ENCODE measurements around the gene NLRC5.
A peak's percentile ranks its signal among the peaks of the same experiment; 100 is the strongest.

NLRC5 gene

GRCh38 chr16:57036945-57037344, 47.6 kb downstream of the NLRC5 start:
- intact Hi-C loops (cut with DNase I), result no loop called here
- peak in 2 of 10 donors; percentile 67 to 75 for DNase-seq

GRCh38 chr16:57038166-57038565, 48.8 kb downstream of the NLRC5 start:
- intact Hi-C loops (cut with DNase I), result no loop called here

GRCh38 chr16:57039148-57039812, 49.9 kb downstream of the NLRC5 start:
- intact Hi-C loops (cut with DNase I), result no loop called here
- DNase-seq, result no peak

More at GRCh38 chr16:57038166-57038565, 48.8 kb downstream of the NLRC5 start:
- peak in 1 of 10 donors; percentile 10 for DNase-seq

- intact Hi-C loops (cut with DNase I), result loop anchor here (10.0 kb wide), 1 partner anchor 177 kb away; the partner anchor contains the start of gene SLC12A3
- peak in 1 of 10 donors; percentile 22 for DNase-seq
Measured at GRCh38 chr16:57041182-57042156, 52.1 kb downstream of the NLRC5 start.

GRCh38 chr16:57042157-57043111, 53.1 kb downstream of the NLRC5 start:
- DNase-seq, result peak in 1 of 10 donors; percentile 19
- intact Hi-C loops (cut with DNase I), result loop anchor here (10.0 kb wide), 1 partner anchor 178 kb away; the partner anchor contains the start of gene SLC12A3

DNA sequence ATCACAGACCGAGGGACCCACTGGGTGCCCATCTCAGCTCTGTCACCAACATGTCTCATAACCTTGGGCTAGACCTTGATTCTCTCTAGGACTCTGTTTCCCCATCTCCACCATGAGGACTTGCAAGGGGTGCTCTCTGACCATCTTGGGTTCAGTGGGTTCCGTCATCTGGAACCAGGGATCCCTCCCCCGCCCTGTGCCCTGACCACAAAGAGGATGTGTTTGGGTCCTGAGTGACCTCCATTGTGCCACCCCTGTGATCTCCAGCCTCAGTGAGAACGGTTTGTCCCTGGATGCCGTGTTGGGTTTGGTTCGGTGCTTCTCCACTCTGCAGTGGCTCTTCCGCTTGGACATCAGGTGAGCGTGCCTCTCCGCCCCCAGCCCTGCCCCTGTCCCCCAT, 53.9 kb downstream of the NLRC5 start:
- peak in 1 of 10 donors; percentile 22 for DNase-seq
- intact Hi-C loops (cut with DNase I), result loop anchor here (10.0 kb wide), 1 partner anchor 178 kb away; the partner anchor contains the start of gene SLC12A3

- intact Hi-C loops (cut with DNase I), result loop anchor here (10.0 kb wide), 1 partner anchor 180 kb away; the partner anchor contains the start of gene SLC12A3
- DNase-seq, result no peak
Measured at GRCh38 chr16:57044931-57045693, 55.8 kb downstream of the NLRC5 start.

DNA sequence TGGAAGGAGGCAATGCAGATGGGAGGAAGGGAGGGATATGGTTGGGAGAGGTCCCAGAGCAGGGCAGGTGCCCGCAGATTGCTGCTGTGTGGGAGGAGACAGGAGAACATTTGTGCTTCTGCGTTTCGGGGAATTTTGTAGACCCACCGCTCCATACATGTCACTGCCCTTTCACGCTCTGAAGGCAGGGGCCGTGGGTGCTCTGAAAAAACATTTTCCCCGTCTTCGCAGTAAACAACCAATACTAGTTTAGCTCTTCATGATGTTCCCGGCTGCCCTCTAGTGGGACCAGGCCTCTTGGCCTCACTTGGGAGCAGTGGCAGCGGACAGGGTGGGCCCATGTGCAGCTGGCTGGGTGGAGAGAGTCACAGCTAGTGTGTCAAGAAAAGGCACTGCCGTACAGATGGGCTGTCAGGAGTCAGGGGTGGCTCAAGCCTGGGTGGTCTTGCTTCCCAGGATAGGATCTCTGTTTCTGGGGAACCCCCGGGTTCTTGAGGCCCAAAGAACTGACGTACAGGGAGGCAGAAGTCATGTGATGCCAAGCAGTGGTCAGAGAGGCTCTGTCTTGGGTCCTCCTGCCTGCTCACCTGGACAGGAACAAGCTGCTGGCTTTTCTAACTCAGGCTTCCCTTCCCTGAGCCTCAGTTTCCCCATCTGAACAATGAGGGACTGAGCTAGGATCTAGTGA, 56.5 kb downstream of the NLRC5 start:
- intact Hi-C loops (cut with DNase I), result loop anchor here (10.0 kb wide), 1 partner anchor 181 kb away; the partner anchor contains the start of gene SLC12A3
- DNase-seq, result peak; percentile 27 to 94 (median 71)

DNA sequence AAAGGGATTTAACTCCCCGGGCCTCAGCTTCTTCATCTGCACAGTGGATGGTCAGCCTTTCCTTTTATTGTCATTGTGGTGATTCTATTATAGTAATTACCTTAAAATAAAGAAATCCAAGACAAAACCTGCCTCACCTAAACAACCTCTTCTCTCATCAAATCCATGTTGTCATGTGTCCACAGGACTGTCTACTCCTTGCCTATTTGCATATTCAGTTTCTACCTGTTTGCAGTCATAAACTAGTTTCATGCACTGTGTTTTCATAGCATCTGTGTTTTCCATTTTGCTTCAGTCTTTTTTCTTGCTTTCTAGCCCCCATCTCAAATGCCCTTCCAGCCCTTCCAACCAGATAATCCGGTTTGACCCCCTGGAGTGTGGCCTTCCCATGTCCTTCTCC, 58.7 kb downstream of the NLRC5 start:
- DNase-seq, result no peak
- intact Hi-C loops (cut with DNase I), result loop anchor here (10.0 kb wide), 1 partner anchor 183 kb away; the partner anchor contains the start of gene SLC12A3

DNA sequence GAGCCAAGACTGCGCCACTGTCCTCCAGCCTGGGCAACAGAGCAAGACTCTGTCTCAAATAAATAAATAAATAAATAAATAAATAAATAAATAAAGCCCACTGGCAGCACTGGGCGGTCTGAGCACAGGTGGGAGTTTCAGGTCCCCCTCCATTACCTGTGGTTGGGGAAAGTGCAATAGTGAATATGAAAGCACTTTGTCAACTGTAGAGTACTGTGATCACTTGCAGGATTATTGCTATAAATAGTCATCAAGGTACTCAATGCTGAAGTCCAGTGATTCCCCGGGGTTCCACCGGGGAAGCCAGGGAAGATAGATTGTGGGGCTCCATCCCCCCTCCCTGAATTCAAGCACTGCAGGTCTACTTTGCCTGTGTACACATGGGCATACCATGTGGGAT, 60.3 kb downstream of the NLRC5 start:
- peak in 1 of 10 donors; percentile 37 for DNase-seq
- intact Hi-C loops (cut with DNase I), result loop anchor here (10.0 kb wide), 1 partner anchor 185 kb away; the partner anchor contains the start of gene SLC12A3

DNA sequence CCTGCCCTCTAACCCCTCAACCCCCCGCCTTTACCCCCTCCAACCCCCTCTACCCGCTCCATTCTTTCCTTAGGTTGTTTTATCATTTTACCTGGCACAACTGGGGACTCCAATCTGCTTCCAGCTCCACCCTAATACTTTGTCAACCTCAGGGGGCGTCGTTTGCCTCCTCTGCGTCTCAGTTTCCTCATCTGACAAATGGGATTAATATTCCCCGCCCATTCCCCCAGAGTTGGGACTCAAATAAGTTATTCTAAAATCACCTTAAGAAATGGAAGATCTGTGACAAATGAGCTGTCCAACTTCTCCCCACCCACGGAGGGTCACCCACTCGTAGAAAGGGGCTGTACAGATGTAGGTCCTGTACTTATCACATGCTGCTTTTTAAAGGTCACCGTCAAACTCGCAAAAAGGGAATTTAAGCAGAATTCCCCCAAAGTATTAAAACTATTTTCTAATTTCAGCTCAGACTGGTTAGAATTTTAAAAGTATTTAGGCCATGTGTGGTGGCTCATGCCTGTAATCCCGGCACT, 62.4 kb downstream of the NLRC5 start:
- intact Hi-C loops (cut with DNase I), result no loop called here
- DNase-seq, result peak in 1 of 10 donors; percentile 3

DNA sequence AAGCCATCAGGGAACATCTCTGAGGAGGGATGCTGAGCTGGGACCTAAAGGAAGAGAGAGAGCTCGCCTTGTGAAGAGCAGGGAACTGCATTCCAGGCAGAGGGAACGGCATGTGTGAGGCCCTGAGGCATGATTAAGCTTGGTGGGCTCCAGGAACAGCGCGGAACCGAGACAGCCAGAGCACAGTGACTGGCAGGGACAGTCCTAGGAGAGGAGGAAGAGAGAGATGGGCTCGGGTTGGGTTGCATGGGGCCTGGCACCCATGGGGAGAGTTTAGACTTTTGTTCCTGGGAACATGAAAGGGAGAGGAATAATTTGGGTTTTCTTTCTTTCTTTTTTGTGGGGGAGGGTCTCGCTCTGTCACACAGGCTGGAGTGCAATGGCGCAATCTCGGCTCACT, 63.8 kb downstream of the NLRC5 start:
- intact Hi-C loops (cut with DNase I), result no loop called here
- peak in 1 of 10 donors; percentile 50 for DNase-seq

DNA sequence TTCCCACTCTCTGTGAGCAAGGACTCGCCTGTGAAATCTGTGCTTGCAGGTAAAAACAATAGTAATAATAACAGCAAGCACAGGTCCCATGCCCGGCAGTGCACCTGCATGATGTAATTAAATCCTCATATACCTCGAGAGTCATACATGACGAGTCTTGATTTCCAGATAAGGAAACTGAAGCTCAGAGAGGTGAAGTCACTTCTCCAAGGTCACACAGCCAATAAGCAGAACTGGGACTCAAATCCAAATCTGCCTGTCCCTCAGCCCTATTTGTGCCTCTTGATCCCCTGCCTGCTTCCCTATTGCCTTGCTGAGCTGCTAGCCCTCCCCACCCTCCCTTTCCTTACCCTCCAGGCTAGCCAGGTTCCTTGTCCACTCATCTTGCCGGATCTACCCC, 65.0 kb downstream of the NLRC5 start:
- DNase-seq, result no peak
- intact Hi-C loops (cut with DNase I), result no loop called here

GRCh38 chr16:57054771-57055170, 65.4 kb downstream of the NLRC5 start:
- no peak for DNase-seq
- intact Hi-C loops (cut with DNase I), result no loop called here

- DNase-seq, result no peak
- intact Hi-C loops (cut with DNase I), result no loop called here
Measured at GRCh38 chr16:57055671-57056070, 66.3 kb downstream of the NLRC5 start.

DNA sequence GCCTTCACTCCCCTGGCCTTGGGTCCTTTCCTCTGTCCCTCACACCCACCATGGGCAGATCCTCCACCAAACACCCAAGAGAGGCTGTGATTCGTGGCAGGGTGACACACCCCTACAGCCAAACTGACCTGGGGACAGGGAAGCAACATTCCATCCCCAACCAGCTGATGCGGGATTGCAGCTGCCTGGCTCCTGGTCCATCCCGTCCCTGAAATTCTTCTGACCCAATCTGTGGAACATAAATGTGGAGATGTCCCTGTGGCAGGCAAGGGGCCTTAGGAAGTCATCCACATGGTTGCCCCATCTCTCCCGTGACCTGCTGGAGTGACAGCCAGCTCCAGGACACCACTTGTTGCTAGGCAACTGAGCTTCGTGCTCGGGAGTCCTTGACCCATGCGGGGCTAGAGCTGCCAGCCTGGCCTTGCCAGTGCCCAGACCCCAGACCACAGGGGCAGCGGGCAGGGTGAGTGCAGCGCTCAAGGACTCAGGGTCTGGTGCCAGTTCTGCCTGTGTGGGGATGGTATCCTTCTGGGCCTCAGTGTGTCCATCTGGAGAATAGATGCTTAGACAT, 69.0 kb downstream of the NLRC5 start:
- DNase-seq, result no peak
- intact Hi-C loops (cut with DNase I), result no loop called here

- no peak for DNase-seq
- intact Hi-C loops (cut with DNase I), result no loop called here
Measured at GRCh38 chr16:57060323-57061083, 71.1 kb downstream of the NLRC5 start.
